HFF-Myc (cell line): ENCODE measurements around the gene NFE2L1.

Source experiments
- DNase-seq: peaks from one replicate; pipeline ENCODE4 v3.0.0-alpha.2; 2011; ENCODE audit warnings: low read depth; ENCODE audit errors: extremely low read depth
- H3K4me3 ChIP-seq: replicated peaks from 2 replicates; pipeline ENCODE4 v1.5.1; 2011; ENCODE audit warnings: low read depth, mild to moderate bottlenecking, control low read depth, low read length
- CTCF ChIP-seq: IDR thresholded peaks from 2 replicates; pipeline ENCODE4 v1.5.1; 2012; ENCODE audit warnings: mild to moderate bottlenecking, low read depth, low read length, control low read depth; ENCODE audit errors: missing control alignments

Gene NFE2L1

GRCh38 chr17:48102043-48102750 lies 54.0 kb downstream of the NFE2L1 start:
- no peak for TF ChIP-seq CTCF
- DNase-seq = no peak
- H3K4me3 ChIP-seq = peak overlapping the region; percentile 92

GRCh38 chr17:48102798-48103715 lies 54.9 kb downstream of the NFE2L1 start:
- no peak for DNase-seq
- no peak overlapping the region for H3K4me3 ChIP-seq
- TF ChIP-seq CTCF = no peak

GRCh38 chr17:48104440-48104839 lies 56.3 kb downstream of the NFE2L1 start:
- no peak overlapping the region for H3K4me3 ChIP-seq
- TF ChIP-seq CTCF = no peak
- DNase-seq = no peak

GRCh38 chr17:48106802-48107136 lies 58.6 kb downstream of the NFE2L1 start:
- no peak for TF ChIP-seq CTCF
- DNase-seq = no peak
- H3K4me3 ChIP-seq = peak overlapping the region; percentile 76

- TF ChIP-seq CTCF = no peak
- H3K4me3 ChIP-seq = peak within 1 kb of the TSS; percentile 76
- peak; percentile 52 for DNase-seq
Measured at GRCh38 chr17:48107137-48108055, 59.2 kb downstream of the NFE2L1 start, which contains the start of gene SNX11. Gene SNX11, plus strand, starts transcription at chr17:48107766. Its CDS starts 4,278 bp downstream, at chr17:48112044.

GRCh38 chr17:48110761-48111160 lies 62.6 kb downstream of the NFE2L1 start:
- TF ChIP-seq CTCF = no peak
- no peak overlapping the region for H3K4me3 ChIP-seq
- no peak for DNase-seq
